GM10847 (cell line): Measurements from ENCODE around the gene MEGF11.

Experiments used
- POLR2A ChIP-seq: IDR thresholded peaks from 2 replicates; pipeline ENCODE4 v1.6.1; 2011; ENCODE audit not compliant: insufficient read length; ENCODE audit errors: extremely low read depth

Gene MEGF11

GRCh38 chr15:66014022-66014421 is 239.5 kb downstream of the MEGF11 start:
- TF ChIP-seq POLR2A: no peak

GRCh38 chr15:66008940-66009562 is 244.5 kb downstream of the MEGF11 start:
- TF ChIP-seq POLR2A: no peak

DNA sequence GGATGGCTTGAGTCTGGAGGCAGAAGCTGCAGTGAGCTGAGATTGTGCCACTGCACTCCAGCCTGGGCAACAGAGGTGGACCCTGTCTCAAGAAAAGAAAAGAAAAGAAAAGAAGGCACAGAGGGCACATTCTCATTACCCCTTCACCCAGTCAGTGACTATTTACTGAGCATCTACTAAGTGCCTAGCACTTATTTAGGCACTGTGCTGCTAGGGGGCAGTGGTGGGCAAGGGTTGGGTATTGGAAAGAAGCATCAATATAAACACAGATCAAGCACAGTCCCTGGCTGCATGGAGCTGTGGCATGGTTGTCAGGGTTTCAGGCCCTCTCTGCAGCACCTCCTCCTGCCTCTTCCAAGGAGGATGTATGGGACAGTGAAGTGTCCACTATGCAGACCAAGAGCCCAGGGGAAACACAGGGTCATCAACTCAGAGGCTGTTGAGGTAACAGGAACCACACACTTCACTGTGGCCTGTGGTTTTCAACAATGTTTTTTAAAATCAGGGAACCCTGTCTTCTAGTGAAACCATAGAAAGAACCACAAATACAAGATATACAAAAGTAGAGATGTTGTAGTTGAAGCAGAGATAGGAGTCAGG is 245.8 kb downstream of the MEGF11 start:
- TF ChIP-seq POLR2A: no peak

DNA sequence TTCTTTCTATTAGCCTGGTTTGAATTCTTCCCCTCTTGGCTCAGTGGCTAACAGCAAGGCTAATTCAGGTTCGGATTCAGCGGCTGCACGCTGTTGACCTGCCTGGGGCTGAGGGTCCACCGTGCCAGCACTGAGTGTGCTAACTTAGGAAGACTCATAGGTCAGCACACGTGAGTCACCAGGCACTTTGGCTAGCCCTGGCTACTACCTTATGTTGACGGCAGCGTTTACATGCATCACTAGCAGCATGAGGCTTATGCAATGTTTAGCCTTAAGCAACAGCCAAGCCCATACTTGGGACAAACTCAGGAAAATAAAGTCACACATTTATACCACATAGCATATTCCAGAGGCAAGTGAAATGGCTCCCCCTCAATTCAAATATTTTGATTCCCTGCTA is 246.6 kb downstream of the MEGF11 start:
- no peak for TF ChIP-seq POLR2A

DNA sequence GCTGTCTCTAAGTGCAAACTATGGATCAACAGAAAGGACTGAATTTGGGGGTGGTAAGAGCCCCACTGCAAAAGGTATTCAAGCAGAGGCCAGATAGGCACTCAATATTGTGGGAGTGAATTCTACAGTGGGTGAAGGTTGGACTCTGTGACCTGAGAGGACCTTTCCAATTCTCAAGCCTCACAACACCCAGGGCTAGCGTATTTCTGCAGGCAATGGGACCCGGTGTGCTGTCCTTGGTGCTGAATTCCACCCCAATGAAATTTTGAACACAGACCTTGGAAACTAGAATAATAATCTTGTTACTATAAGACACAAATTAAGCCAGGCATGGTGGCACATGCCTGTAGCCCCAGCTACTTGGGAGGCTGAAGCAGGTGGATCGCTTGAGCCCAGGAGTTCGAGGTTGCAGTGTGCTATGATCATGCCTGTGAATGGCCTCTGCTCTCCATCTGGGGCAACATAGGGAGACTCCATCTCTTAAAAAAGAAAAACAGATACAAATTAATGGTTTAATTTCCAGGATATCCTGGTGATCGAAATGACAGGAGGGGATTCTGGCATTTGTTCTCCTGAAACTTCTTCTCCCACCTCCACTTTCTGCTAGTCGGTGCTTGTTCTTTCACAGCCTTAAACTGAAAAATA is 248.8 kb downstream of the MEGF11 start:
- TF ChIP-seq POLR2A: no peak

DNA sequence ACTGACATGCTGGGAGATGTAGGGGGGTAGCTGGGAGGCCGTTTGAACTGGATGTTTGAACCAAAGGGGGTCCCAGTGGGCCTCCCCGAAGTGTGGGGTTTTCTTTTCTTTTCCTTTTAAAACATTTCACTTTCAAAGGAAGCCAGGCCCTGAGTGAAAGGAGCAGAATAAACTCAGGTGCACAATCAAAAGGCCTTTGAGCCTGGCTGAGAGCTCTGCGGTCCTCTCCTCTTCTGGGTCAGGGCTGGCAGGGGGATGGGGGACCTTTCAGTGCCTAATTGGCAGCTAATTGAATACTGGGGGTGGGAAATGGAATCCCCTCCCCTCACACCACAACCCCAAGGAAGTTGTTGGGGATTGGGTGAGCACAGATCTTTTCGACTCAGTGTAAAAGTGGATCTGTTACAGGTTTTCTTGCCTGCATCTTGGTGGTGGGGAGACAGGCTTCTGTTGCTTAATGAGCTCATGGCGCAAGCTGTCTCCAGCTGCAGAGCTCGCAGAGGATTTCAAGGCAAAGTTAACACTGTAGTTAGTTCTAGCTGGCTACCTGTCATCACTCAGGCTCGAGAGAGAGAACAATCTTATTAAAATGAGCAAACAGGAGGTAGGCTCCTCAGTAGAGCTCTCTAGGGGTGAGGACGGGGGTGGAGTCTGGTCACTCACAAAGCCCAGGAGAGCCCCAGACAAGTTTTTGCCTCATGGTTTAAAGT is 251.7 kb downstream of the MEGF11 start:
- no peak for TF ChIP-seq POLR2A

GRCh38 chr15:66001042-66001441 is 252.5 kb downstream of the MEGF11 start:
- no peak for TF ChIP-seq POLR2A

- no peak for TF ChIP-seq POLR2A
Measured at GRCh38 chr15:65998486-65998885, 255.1 kb downstream of the MEGF11 start.

DNA sequence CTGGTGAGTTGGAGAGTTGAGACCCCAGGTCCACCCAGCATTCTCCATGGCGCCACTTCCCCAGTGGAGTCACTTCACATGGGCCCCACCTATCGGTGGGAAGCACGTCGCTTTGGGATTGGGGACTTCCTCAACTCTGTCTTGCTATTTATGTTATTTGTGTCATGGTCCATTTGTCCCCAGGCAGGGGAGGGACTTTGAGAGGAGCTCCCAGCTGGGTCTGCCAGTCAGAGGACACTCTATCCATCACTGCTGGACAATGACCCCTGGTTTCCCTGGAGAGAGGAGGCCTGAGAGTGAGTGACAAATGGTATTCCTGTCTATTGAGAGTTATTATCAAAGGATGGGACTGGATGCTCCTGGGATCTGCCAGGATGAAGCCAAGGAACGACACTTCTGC is 256.6 kb downstream of the MEGF11 start:
- TF ChIP-seq POLR2A: no peak

DNA sequence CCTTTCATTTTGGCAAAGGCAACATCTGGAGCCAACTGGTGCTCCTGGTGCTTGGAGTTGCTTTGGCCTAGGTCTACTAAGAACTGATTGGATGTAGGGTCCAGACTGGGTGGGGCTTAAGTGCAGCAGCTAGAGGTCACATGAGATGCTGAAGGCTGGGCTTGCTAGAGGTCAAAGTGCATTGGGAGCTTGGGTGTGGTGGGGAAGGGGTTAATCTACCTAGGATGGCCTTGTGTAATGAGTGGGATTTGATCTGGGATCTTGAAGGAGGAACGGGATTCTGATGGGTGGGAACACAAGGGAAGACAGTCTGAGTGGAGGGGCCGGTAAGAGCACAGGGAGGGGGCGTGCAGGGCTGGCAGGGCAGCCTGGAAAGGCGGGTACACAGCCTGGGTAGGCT is 258.7 kb downstream of the MEGF11 start:
- TF ChIP-seq POLR2A: no peak

DNA sequence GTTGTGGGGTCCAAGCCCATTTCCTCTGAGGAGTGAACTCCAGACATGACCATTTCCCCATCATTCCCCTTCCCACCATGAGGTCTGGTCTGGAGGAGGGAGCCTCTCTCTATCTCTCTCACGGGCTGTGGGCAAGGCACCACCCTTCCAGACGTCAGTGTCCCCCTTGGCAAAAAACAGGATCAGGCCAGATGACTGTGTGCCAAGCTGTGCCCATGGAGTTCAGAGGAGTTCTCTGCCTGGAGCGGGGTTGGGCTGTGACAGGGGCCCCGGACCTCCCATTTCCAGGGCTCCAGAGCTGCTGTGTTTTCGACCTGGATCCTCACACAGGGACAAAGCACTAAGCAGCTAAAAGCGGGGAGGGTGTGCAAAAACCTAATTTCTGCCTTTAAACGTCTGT is 259.8 kb downstream of the MEGF11 start:
- TF ChIP-seq POLR2A: no peak

GRCh38 chr15:65993236-65993635 is 260.3 kb downstream of the MEGF11 start:
- no peak for TF ChIP-seq POLR2A

GRCh38 chr15:65991721-65992483 is 261.6 kb downstream of the MEGF11 start:
- no peak for TF ChIP-seq POLR2A

- no peak for TF ChIP-seq POLR2A
Measured at GRCh38 chr15:65990298-65990981, 263.1 kb downstream of the MEGF11 start.

GRCh38 chr15:65987100-65987499 is 266.4 kb downstream of the MEGF11 start:
- no peak for TF ChIP-seq POLR2A

GRCh38 chr15:65986416-65986815 is 267.1 kb downstream of the MEGF11 start:
- no peak for TF ChIP-seq POLR2A
